B cell (primary cell): ENCODE data around the gene PHRF1. TPM values are rescaled to one million over a fixed set of nuclear protein-coding genes. Genes with fewer than 3 reads are reported as not detected.

Source experiments
- ATAC-seq: fragments of 200-7000 bp; cut with Tn5 transposase; one replicate; pipeline ENCODE4 v1.10.0; 2021; ENCODE audit warnings: low read depth, mild to moderate bottlenecking, moderate number of reproducible peaks, moderate library complexity
- CTCF ChIA-PET: fragments of 350-600 bp; sonication (Branson Sonifier 250); formaldehyde crosslinking; loops from one replicate; lab custom pipeline; 2021; ENCODE audit warnings: antibody characterized with exemption, inconsistent platforms; lab: Charles Lee
- POLR2A ChIA-PET: fragments of 350-600 bp; sonication (Branson Sonifier 250); formaldehyde crosslinking; loops from one replicate; lab custom pipeline; 2021; ENCODE audit warnings: antibody characterized with exemption; lab: Charles Lee
- DNase-seq: peaks from one replicate; pipeline ENCODE4 v3.0.0; 2013
- H2AFZ ChIP-seq: 2 replicates; pipeline ENCODE4 v1.6.1; 2012; ENCODE audit warnings: mild to moderate bottlenecking, low read depth, low read length; ENCODE audit not compliant: insufficient read depth, poor library complexity, severe bottlenecking
- H3K27ac ChIP-seq, 2 donors: 1 replicate in 1 of 2; 2 replicates in 1 of 2; pipeline ENCODE4 v1.5.1; 2012 to 2013; ENCODE audit warnings: low read length in 2 of 2, mild to moderate bottlenecking in 2 of 2, moderate library complexity in 1 of 2
- H3K27me3 ChIP-seq, 4 experiments: fragments of 200-600 bp in 1 of 4; sonication (generic) in 1 of 4; replicated peaks in 1 of 4; 1 replicate in 2 of 4; 2 replicates in 2 of 4; pipeline versions ENCODE4 v1.6.1 to v1.7.0; 2013 to 2016; ENCODE audit warnings: low read length in 3 of 4, mild to moderate bottlenecking in 2 of 4, mixed read lengths in 1 of 4, moderate library complexity in 1 of 4; ENCODE audit not compliant: insufficient read depth in 4 of 4, control insufficient read depth in 3 of 4; ENCODE audit errors: control extremely low read depth in 1 of 4
- H3K36me3 ChIP-seq, 2 experiments: replicated peaks in 1 of 2; 1 replicate in 1 of 2; 2 replicates in 1 of 2; pipeline versions ENCODE4 v1.6.1 to v1.7.1; 2013; ENCODE audit warnings: low read length in 1 of 2; ENCODE audit not compliant: insufficient read depth in 2 of 2, control insufficient read depth in 1 of 2; ENCODE audit errors: control extremely low read depth in 1 of 2, extremely low read depth in 1 of 2
- H3K4me1 ChIP-seq, 2 donors: fragments of 200-600 bp in 1 of 2; sonication (generic) in 1 of 2; 1 replicate in 1 of 2; 2 replicates in 1 of 2; pipeline versions ENCODE4 v1.5.1 to v1.6.1; 2013 to 2017; ENCODE audit warnings: low read length in 2 of 2; ENCODE audit not compliant: control insufficient read depth in 2 of 2, insufficient read depth in 2 of 2
- H3K4me2 ChIP-seq: replicated peaks from 2 replicates; pipeline ENCODE3; 2012; ENCODE audit warnings: mild to moderate bottlenecking, low read depth, low read length; ENCODE audit not compliant: poor library complexity, severe bottlenecking
- H3K4me3 ChIP-seq, 5 experiments: fragments of 200-600 bp in 1 of 5; sonication (generic) in 1 of 5; 1 replicate in 3 of 5; 2 replicates in 2 of 5; pipeline versions ENCODE4 v1.5.1 to v1.7.0; 2011 to 2016; ENCODE audit warnings: low read length in 4 of 5, mild to moderate bottlenecking in 4 of 5, low read depth in 2 of 5, control low read depth in 1 of 5, moderate library complexity in 1 of 5; ENCODE audit not compliant: insufficient read depth in 1 of 5; ENCODE audit errors: control extremely low read depth in 1 of 5, extremely low read depth in 1 of 5
- H3K79me2 ChIP-seq: fragments of 200-600 bp; sonication (generic); one replicate; pipeline ENCODE4 v1.6.0; 2016; ENCODE audit warnings: low read length; ENCODE audit not compliant: control insufficient read depth, insufficient read depth
- H3K9ac ChIP-seq: fragments of 200-600 bp; sonication (generic); 2 replicates; pipeline ENCODE4 v1.6.1; 2017; ENCODE audit warnings: mild to moderate bottlenecking, low read length, moderate library complexity
- H3K9me3 ChIP-seq, 3 donors: one replicate each; pipeline versions ENCODE4 v1.6.1 to v1.7.1; 2013; ENCODE audit warnings: low read length in 2 of 3; ENCODE audit not compliant: control insufficient read depth in 2 of 3, insufficient read depth in 1 of 3; ENCODE audit errors: control extremely low read depth in 1 of 3
- H4K20me1 ChIP-seq: 2 replicates; pipeline ENCODE4 v1.6.0; 2012; ENCODE audit warnings: mild to moderate bottlenecking, low read length; ENCODE audit not compliant: insufficient read depth, control insufficient read depth, poor library complexity, severe bottlenecking
- H3K27ac Mint-ChIP-seq: one replicate; pipeline ENCODE4 v1.8.0; 2021; ENCODE audit warnings: mixed read lengths
- H3K27me3 Mint-ChIP-seq: one replicate; pipeline ENCODE4 v1.8.0; 2021; ENCODE audit warnings: mixed read lengths
- H3K4me1 Mint-ChIP-seq: one replicate; pipeline ENCODE4 v1.8.0; 2021; ENCODE audit warnings: mixed read lengths
- H3K4me3 Mint-ChIP-seq: one replicate; pipeline ENCODE4 v1.8.0; 2021; ENCODE audit warnings: mixed read lengths
- H3K9me3 Mint-ChIP-seq: one replicate; pipeline ENCODE4 v1.8.0; 2022; ENCODE audit warnings: mixed read lengths; ENCODE audit not compliant: insufficient read depth
- CTCF ChIP-seq: fragments of 200-600 bp; IDR thresholded peaks from one replicate; pipeline ENCODE4 v1.8.0; 2022; ENCODE audit warnings: antibody characterized with exemption, mild to moderate bottlenecking
- EZH2 ChIP-seq: IDR thresholded peaks from 2 replicates; pipeline ENCODE4 v1.6.1; 2012; ENCODE audit warnings: borderline replicate concordance, low read depth, mild to moderate bottlenecking, moderate library complexity, low read length; ENCODE audit not compliant: insufficient read depth, poor library complexity, severe bottlenecking
- WGBS: methylation state at CpG from one replicate; pipeline ENCODE4 v1.1.5; 2013; ENCODE audit warnings: missing lambda C conversion rate; ENCODE audit not compliant: insufficient coverage; 5-methylcytosine and 5-hydroxymethylcytosine counted together
- intact Hi-C: fragments of 100-400 bp; cut with micrococcal nuclease; formaldehyde crosslinking; loops from one replicate; pipeline ENCODE4 v1.10.0; 2022
- polyA plus RNA-seq: library from polyadenylated mRNA; depleted of rRNA; stranded (reverse); fragments of >200 nt; gene quantifications from 2 replicates; pipeline ENCODE4 v1.2.3, GENCODE V29; 2012
- total RNA-seq, 2 donors: library from RNA; stranded (reverse); fragments of 120-200 nt in 1 of 2; gene quantifications; 1 replicate in 1 of 2; 2 replicates in 1 of 2; pipeline versions ENCODE4 v1.2.3 to v1.2.4, GENCODE V29; 2013 to 2022

Gene PHRF1
- total and polyA plus RNA-seq, 2 donors (not counting 1 experiment from before 2014, with no cell fraction given): 22.3 to 57.9 TPM

GRCh38 chr11:575313-575995, 816 bp upstream of the PHRF1 start:
- intact Hi-C loops: loop anchor here (1.0 to 10.0 kb wide), 2 partner anchors 15 to 809 kb away; partner anchors contain the start of genes BRSK2, LMNTD2 and RASSF7
- TF ChIP-seq CTCF: no peak
- peak; percentile 84 for TF ChIP-seq EZH2
- Histone ChIP-seq H3K4me1 (peaks cover 30 to 44% of the 10 kb centered on the region in 2 donors), H3K79me2 (peaks cover 38% of the 10 kb centered on the region), H3K4me2 (peak overlapping the region; percentile 98), H3K27me3 (peaks cover 0 to 18% (median 9%) of the 10 kb centered on the region in 4 experiments), H3K36me3 (peaks cover 1 to 3% of the 10 kb centered on the region in 2 experiments), H2AFZ (peak overlapping the region; percentile 91), H3K27ac (no peak overlapping the region), H3K9me3 (peaks cover 0 to 3% (median 0%) of the 10 kb centered on the region in 3 donors), H4K20me1 (peaks cover 45% of the 10 kb centered on the region), H3K4me3 (peak overlapping the region in 4 of 5 experiments; percentile 45 to 69 (median 60)), H3K9ac (peak overlapping the region; percentile 68)
- Mint-ChIP-seq H3K27ac (peak overlapping the region; percentile 88), H3K4me1 (peaks cover 41% of the 10 kb centered on the region), H3K4me3 (peak overlapping the region; percentile 88), H3K9me3 (no peaks in the 10 kb centered on the region), H3K27me3 (peaks cover 15% of the 10 kb centered on the region)
- no peak for ATAC-seq
- WGBS: 2% methylated on average over 58 of the region's 81 CpGs
- ChIA-PET POLR2A (interaction anchor here (0.6 to 1.9 kb wide), 13 partner anchors 9 to 307 kb away, joined by 3 to 26 read pairs (median 5); partner anchors contain the start of genes DEAF1, HRAS, IRF7 and LRRC56), CTCF (interaction anchor here (0.6 to 1.2 kb wide), 12 partner anchors 16 to 244 kb away, joined by 3 to 5 read pairs (median 3); partner anchors contain the start of genes HRAS and LRRC56)
- DNase-seq: peak; percentile 83
